Measurements from ENCODE around the gene VAV2.
"Not testable (repeated sequence)": the region's sequence is repeated elsewhere in the genome, so short reads cannot be mapped to it uniquely, and the experiment has no call there.

The VAV2 gene

GRCh38 chr9:133760713-133761290 lies 231.3 kb downstream of the VAV2 start:
- DNase-seq: no peak

GRCh38 chr9:133759946-133760345 lies 232.2 kb downstream of the VAV2 start:
- DNase-seq: no peak

- no peak for DNase-seq
Measured at GRCh38 chr9:133759146-133759900, 232.8 kb downstream of the VAV2 start.

GRCh38 chr9:133758228-133758627 lies 233.9 kb downstream of the VAV2 start:
- DNase-seq: no peak

- no peak for DNase-seq
Measured at GRCh38 chr9:133754688-133755227, 237.4 kb downstream of the VAV2 start.

GRCh38 chr9:133754187-133754586 lies 237.9 kb downstream of the VAV2 start:
- DNase-seq: no peak

- DNase-seq: no peak
Measured at GRCh38 chr9:133752739-133753446, 239.2 kb downstream of the VAV2 start.

- DNase-seq: no peak
Measured at GRCh38 chr9:133750982-133751649, 241.0 kb downstream of the VAV2 start.

- DNase-seq: no peak
Measured at GRCh38 chr9:133747309-133747708, 244.8 kb downstream of the VAV2 start.

GRCh38 chr9:133744528-133744927 lies 247.6 kb downstream of the VAV2 start:
- DNase-seq: not testable (repeated sequence)

- peak; percentile 65 to 74 for DNase-seq
Measured at GRCh38 chr9:133742849-133743444, 249.2 kb downstream of the VAV2 start.

- DNase-seq: no peak
Measured at GRCh38 chr9:133742251-133742650, 249.9 kb downstream of the VAV2 start.

- DNase-seq: no peak
Measured at GRCh38 chr9:133741716-133742115, 250.4 kb downstream of the VAV2 start.

- no peak for DNase-seq
Measured at GRCh38 chr9:133740911-133741310, 251.2 kb downstream of the VAV2 start.

GRCh38 chr9:133739408-133740280 lies 252.5 kb downstream of the VAV2 start:
- DNase-seq: no peak

- DNase-seq: no peak
Measured at GRCh38 chr9:133738640-133739225, 253.4 kb downstream of the VAV2 start.

GRCh38 chr9:133737774-133738639 lies 254.1 kb downstream of the VAV2 start, which contains the start of gene SARDH:
SARDH (minus strand) TSS chr9:133738352; CDS start chr9:133734173, 4,179 bp downstream.
- DNase-seq: no peak

GRCh38 chr9:133737071-133737773 lies 254.9 kb downstream of the VAV2 start:
- peak; percentile 53 to 77 for DNase-seq

GRCh38 chr9:133735931-133736330 lies 256.2 kb downstream of the VAV2 start:
- no peak for DNase-seq

GRCh38 chr9:133735415-133735775 lies 256.7 kb downstream of the VAV2 start:
- no peak for DNase-seq
